CD4-positive, alpha-beta T cell treated with Interleukin-1 beta for 1 hour (primary cell): ENCODE data around the gene CRELD1.

ENCODE experiments used
- DNase-seq, 2 donors: peaks; one replicate each; pipeline ENCODE4 v3.0.0-alpha.2; 2020 to 2022

Gene CRELD1

DNA sequence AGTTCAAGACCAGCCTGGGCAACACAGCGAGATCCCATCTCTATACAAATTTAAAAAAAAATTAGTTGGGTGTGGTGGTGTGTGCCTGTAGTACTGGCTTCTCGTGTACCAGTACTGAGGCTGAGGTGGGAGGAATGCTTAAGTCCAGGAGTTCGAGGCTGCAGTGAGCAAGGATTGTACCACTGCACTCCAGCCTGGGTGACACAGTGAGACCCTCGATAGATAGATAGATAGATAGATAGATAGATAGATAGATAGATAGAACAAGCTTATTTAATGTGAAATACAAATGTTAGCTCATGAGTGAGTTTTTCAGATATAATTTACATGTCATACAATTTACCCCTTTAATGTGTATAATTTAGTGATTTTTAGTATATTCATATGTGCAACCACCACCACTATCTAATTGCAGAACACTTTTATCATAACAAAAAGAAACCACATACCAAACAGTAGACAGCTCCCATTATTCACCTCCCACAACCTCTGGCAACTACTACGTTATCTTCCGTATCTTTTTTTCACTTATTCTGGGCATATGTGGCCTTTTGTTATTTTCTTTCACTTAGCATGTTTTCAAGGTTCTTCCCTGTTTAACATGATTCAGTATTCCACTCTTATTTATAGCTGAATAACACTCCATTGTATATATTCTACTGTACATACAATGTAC, 31.7 kb downstream of the CRELD1 start:
- DNase-seq, result no peak

DNA sequence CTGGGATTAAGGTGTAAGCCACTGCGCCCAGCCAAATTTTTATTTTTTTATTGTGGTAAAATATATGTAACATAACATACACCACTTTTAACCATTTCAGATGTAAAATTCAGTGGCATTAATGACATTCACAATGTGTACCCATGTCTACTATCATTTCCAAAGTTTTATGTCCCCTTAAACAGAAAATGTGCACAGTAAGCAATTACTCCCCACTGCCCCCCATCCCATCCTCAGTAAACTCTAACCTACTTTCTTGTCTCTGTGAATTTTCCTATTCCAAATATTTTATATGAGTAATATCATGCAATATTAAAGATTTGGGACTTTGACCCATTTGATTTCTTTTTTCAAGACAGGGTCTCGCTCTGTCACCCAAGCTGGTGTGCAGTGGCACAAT, 33.2 kb downstream of the CRELD1 start:
- DNase-seq, result no peak

DNA sequence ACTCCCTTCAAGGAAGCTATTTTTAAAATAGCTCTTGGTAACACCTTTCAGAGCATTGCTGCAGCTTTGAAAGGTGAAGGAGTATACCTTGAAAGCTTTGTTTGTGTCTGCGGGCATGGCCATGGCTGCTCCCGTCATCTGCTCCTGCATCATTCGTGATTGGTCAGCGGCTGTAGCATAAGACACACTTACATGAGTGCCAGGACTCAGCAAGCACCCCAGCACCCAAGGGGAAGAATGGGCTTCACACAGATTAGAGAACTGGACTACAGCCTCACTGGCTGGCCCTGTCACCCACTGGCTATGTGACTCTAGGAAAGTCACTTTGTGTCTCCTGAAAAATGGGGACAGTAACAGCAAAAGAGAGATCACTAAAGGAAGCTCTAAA, 36.0 kb downstream of the CRELD1 start:
- DNase-seq, result no peak

DNA sequence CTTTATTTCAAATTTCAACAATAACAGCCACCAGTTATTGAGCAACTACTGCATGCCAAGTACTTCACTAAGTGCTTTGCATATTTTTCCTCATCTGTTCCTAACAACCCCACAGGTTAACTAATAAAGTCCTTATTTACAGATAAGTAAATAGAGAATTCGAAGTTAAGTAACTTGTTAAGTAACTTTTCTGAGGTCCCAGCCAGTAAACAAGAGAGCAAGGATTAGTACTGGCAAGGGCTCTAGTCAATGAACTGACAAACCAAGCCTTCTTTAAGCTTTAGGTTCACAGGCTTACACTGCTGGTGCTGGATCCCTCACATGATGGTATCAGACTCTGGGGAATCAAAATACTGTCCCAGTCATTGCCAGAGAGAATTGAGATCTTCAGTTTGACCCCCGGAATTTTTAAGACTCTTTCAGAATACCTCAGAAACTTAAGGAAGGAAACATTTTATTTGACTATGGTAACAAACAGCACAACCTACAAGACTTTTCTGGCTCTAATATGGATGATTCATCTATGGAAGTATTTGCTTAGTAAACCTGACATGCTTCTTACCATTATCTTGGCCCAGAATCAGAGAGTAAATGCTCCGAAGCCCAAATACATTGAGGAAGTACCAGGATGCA, 36.5 kb downstream of the CRELD1 start:
- no peak for DNase-seq

DNA sequence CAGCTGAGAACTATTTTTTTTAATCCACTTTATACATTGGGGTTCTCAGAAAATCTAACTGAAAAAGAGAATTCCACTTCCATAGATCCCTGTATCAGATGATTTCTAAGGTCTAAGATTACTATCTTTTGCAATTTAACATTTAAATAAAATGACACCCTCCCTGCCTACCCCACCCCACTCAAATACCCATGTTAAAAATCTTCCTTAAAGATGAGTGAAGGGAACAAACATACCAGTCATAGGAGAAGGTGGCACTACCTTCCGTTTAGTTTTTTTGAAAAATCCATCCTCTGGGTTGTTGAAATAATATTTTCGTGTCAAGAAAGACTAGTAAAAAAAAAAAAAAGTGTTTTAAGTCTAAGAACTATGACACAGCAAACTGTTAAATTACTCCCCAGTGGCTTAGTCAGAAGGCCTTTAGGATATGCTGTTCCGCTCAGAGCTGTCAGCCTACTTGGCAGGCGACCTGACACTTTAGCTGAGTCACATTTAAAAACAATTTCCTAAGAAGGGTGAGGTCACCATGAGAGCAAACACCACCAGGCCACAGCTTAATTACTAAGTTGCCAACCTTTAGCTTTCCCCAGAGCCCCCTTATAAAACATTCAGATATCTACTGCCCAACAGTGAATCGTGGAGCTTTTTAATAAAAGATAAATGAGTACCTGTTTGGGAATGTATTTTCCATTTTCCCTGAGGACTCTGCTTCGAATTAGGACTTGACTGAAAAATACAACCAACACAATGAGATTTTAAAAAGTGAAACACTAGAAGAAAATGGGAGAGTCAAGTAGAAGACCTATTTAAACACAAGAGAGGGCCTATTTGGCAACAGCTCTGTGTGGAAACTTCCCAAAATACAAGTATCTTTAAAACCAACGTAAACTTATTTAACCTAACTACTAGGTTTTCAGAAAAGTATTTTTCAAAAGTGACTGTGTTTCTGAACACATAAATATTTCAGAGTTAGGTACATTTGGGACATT, 43.4 kb downstream of the CRELD1 start:
- DNase-seq, result peak in 1 of 2 donors; percentile 58

DNA sequence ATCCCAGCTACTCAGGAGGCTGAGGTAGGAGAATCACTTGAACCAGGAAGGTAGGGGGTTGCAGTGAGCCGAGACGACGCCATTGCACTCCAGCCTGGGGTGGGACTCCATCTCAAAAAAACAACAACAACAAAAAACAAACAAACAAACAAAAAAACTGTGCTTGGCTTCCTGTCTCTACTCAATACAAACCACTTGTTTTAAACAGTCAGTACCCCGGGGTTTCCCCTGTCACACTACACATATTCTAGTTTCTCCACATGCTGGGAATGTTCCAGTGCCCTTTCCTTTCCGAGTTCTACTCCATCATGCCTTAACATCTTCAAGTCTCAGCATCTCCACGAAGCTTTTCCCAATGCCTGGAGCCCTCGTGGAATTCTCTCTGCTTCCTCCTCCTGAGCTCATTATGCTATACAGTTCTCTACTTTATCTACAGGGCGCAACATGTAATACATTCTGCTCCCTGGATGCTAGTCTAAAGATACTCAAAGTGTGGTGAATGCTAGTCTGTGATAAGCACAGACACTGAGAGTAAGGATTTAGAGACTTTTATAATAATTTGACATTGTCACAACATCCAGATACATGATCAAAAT, 45.2 kb downstream of the CRELD1 start:
- no peak for DNase-seq

DNA sequence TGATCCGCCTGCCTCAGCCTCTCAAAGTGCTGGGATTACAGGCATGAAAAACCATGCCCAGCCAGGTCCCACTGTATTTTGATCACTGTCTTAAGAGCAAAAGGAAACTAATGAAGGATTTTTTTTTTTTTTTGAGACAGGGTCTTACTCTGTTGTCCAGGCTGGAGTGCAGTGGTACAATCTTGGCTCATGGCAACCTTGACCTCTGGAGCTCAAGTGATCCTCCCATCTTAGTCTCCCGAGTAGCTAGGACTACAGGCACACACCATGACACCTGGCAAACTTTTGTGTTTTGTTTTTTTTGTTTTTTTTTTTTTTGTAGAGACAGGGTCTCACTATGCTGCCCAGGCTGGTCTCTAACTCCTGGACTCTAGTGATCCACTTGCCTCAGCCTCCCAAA, 46.6 kb downstream of the CRELD1 start:
- no peak for DNase-seq

DNA sequence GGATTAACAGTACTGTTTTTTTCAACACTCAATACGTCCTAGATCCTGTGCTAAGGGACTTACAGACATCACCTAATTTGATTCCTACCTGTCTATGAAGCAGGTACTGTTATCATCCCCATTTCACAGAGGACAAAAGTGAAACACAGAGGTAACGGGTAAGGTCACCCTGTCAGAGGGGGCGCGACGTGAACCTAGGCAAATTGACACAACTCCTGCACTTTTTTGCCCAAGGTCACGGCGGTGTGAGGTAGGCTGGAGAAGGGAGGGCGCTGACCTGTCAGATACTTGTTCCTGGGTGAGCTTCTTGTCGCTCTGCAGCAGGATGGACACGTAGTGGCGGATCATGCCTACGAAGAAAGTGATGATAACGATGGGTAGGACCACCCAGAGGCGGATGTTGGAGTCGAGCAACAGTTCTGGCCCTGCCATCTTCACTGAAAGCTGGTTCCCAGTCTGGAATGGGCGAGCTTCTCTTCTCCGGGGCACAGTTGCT, 52.6 kb downstream of the CRELD1 start:
- DNase-seq, result no peak

DNA sequence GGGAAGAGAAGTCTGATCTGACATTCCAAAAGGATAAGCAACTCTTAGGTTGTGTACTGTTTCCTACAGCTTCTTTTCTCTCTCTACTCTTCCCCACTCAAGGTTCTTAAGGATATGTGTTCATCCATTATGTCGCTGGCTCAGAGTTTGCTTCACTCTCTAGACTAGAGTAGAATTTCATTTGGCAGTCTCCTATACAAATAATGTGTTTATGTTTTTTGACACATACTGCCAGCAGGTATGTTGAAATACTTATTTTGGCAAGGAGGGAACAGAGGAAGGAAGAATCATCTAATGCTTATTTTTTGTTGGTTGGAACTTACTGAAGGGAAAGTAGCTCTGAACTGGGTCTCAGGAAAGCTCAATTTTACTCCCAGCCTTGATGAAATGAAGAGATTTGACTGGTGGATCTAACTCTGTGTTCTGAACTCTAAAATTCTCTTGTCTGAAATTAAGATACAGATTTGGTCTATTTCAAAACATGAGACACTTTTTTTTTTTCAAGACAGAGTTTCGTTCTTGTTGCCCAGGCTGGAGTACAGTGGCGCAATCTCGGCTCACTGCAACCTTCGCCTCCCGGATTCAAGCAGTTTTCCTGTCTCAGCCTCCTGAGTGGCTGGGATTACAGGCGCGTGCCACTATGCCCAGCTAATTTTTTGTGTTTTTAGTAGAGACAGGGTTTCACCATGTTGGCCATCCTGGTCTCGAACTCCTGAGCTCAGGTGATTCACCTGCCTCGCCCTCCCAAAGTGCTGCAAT, 60.6 kb downstream of the CRELD1 start:
- DNase-seq, result no peak
